Common myeloid progenitor, CD34-positive (primary cell): ENCODE results near the gene ANKRD11.

Experiments used
- CTCF ChIA-PET: fragments of 350-600 bp; sonication (Branson Sonifier 250); formaldehyde crosslinking; loops from one replicate; lab custom pipeline; 2021; ENCODE audit warnings: antibody characterized with exemption; lab: Charles Lee
- POLR2A ChIA-PET: fragments of 350-600 bp; sonication (Branson Sonifier 250); formaldehyde crosslinking; loops from one replicate; lab custom pipeline; 2021; ENCODE audit warnings: antibody characterized with exemption; lab: Charles Lee
- DNase-seq, 3 donors: peaks; one replicate each; pipeline versions ENCODE4 v3.0.0 to v3.0.0-alpha.2; 2013
- H3K27ac ChIP-seq, 2 experiments: 1 replicate in 1 of 2; 2 replicates in 1 of 2; pipeline ENCODE4 v1.7.0; 2013; ENCODE audit warnings: inconsistent platforms in 2 of 2, low read length in 2 of 2, mild to moderate bottlenecking in 2 of 2, low read depth in 1 of 2, moderate library complexity in 1 of 2; ENCODE audit not compliant: severe bottlenecking in 2 of 2, insufficient read depth in 1 of 2, poor library complexity in 1 of 2
- H3K27me3 ChIP-seq, 5 experiments: replicated peaks in 2 of 5; 1 replicate in 3 of 5; 2 replicates in 2 of 5; pipeline versions ENCODE4 v1.6.1 to v1.7.0; 2013; ENCODE audit warnings: low read length in 4 of 5, mild to moderate bottlenecking in 2 of 5, moderate library complexity in 2 of 5, inconsistent platforms in 1 of 5; ENCODE audit not compliant: insufficient read depth in 5 of 5, control insufficient read depth in 4 of 5
- H3K36me3 ChIP-seq, 4 experiments: 1 replicate in 2 of 4; 2 replicates in 2 of 4; pipeline versions ENCODE4 v1.6.1 to v1.7.0; 2013; ENCODE audit warnings: low read length in 3 of 4, control low read depth in 1 of 4, mild to moderate bottlenecking in 1 of 4; ENCODE audit not compliant: control insufficient read depth in 4 of 4, insufficient read depth in 4 of 4
- H3K4me1 ChIP-seq, 4 experiments: 1 replicate in 3 of 4; 2 replicates in 1 of 4; pipeline versions ENCODE4 v1.6.1 to v1.7.1; 2013; ENCODE audit warnings: low read length in 3 of 4, mild to moderate bottlenecking in 3 of 4, control low read depth in 1 of 4, inconsistent platforms in 1 of 4, moderate library complexity in 1 of 4; ENCODE audit not compliant: control insufficient read depth in 4 of 4, insufficient read depth in 4 of 4; ENCODE audit errors: control extremely low read depth in 1 of 4
- H3K4me3 ChIP-seq, 7 experiments: 1 replicate in 4 of 7; 2 replicates in 3 of 7; pipeline versions ENCODE4 v1.5.1 to v1.7.0; 2013; ENCODE audit warnings: mild to moderate bottlenecking in 7 of 7, low read length in 6 of 7, moderate library complexity in 6 of 7, inconsistent platforms in 2 of 7, low read depth in 2 of 7, control low read depth in 1 of 7; ENCODE audit not compliant: insufficient read depth in 4 of 7, control insufficient read depth in 1 of 7; ENCODE audit errors: extremely low read depth in 1 of 7
- H3K9me3 ChIP-seq, 5 experiments: 1 replicate in 4 of 5; 2 replicates in 1 of 5; pipeline versions ENCODE4 v1.6.1 to v1.7.1; 2013; ENCODE audit warnings: low read length in 4 of 5, mild to moderate bottlenecking in 2 of 5, inconsistent platforms in 1 of 5, low read depth in 1 of 5, moderate library complexity in 1 of 5; ENCODE audit not compliant: control insufficient read depth in 4 of 5, insufficient read depth in 2 of 5; ENCODE audit errors: control extremely low read depth in 1 of 5
- WGBS: methylation state at CpG from one replicate; pipeline ENCODE4 v1.1.5; 2013; ENCODE audit not compliant: insufficient coverage; 5-methylcytosine and 5-hydroxymethylcytosine counted together

The ANKRD11 gene

GRCh38 chr16:89377453-89377848 is 112.9 kb downstream of the ANKRD11 start:
- Histone ChIP-seq H3K36me3 (peaks cover 0 to 20% (median 3%) of the 10 kb centered on the region in 4 experiments), H3K9me3 (peaks cover 0 to 11% (median 2%) of the 10 kb centered on the region in 5 experiments), H3K27ac (no peak overlapping the region), H3K4me3 (no peak overlapping the region), H3K4me1 (peaks cover 0 to 9% (median 5%) of the 10 kb centered on the region in 4 experiments), H3K27me3 (no peaks in the 10 kb centered on the region)
- CTCF ChIA-PET: interaction anchor here (1.1 to 1.4 kb wide), 3 partner anchors 19 to 131 kb away, joined by 3 read pairs; partner anchors contain the start of gene SPG7
- no peak for DNase-seq
- 96% methylated on average over 3 of the region's 8 CpGs for WGBS
- POLR2A ChIA-PET: no interaction called here

GRCh38 chr16:89376812-89377452 is 113.4 kb downstream of the ANKRD11 start:
- H3K4me1 ChIP-seq: peaks cover 0 to 7% (median 3%) of the 10 kb centered on the region in 4 experiments
- peaks cover 0 to 24% (median 5%) of the 10 kb centered on the region in 4 experiments for H3K36me3 ChIP-seq
- CTCF ChIA-PET: interaction anchor here (1.1 to 1.4 kb wide), 3 partner anchors 19 to 132 kb away, joined by 3 read pairs; partner anchors contain the start of gene SPG7
- H3K27ac ChIP-seq: no peak overlapping the region
- DNase-seq: no peak
- WGBS: 96% methylated on average over 7 of the region's 8 CpGs
- no peak overlapping the region for H3K4me3 ChIP-seq
- H3K9me3 ChIP-seq: peaks cover 0 to 11% (median 2%) of the 10 kb centered on the region in 5 experiments
- POLR2A ChIA-PET: no interaction called here
- no peaks in the 10 kb centered on the region for H3K27me3 ChIP-seq

- no peak for DNase-seq
- Histone ChIP-seq H3K27ac (no peak overlapping the region), H3K4me3 (no peak overlapping the region), H3K9me3 (peaks cover 0 to 11% (median 2%) of the 10 kb centered on the region in 5 experiments), H3K4me1 (peaks cover 0 to under 1% (median 0%) of the 10 kb centered on the region in 4 experiments), H3K27me3 (no peaks in the 10 kb centered on the region), H3K36me3 (peaks cover 2 to 35% (median 11%) of the 10 kb centered on the region in 4 experiments)
- 100% methylated on average over 8 of the region's 10 CpGs for WGBS
- ChIA-PET CTCF (interaction anchor here (0.9 to 1.6 kb wide), 5 partner anchors 10 to 41 kb away, joined by 3 to 6 read pairs (median 4); no protein-coding TSS in a partner anchor), POLR2A (interaction anchor here (0.6 kb wide), 1 partner anchor 113 kb away, joined by 3 read pairs; no protein-coding TSS in a partner anchor)
Observed at GRCh38 chr16:89375686-89376085, 114.7 kb downstream of the ANKRD11 start.

DNA sequence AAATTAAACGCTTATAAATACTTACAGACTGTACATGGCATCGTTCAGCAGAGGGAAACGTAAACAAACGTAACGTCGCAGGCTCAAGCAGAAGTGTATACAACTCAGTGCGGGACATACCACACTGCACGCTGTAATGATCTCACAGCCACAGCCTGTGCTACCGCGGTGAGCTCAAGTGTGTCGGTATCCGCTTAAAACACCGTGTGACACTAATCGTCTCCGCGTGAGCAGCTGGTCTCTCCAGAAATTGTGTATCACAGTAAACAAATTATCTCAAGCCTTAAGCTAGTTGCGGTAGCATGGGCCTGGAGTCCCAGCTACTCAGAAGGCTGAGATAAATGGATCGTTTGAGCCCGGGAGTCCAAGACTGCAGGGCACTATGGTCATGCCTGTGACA is 115.3 kb downstream of the ANKRD11 start:
- ChIA-PET CTCF (interaction anchor here (1.1 to 1.6 kb wide), 5 partner anchors 10 to 114 kb away, joined by 3 to 6 read pairs (median 3); no protein-coding TSS in a partner anchor), POLR2A (no interaction called here)
- no peaks in the 10 kb centered on the region for H3K27me3 ChIP-seq
- 97% methylated on average over 18 of the region's 19 CpGs for WGBS
- no peak overlapping the region for H3K27ac ChIP-seq
- H3K9me3 ChIP-seq: peaks cover 0 to 11% (median 2%) of the 10 kb centered on the region in 5 experiments
- DNase-seq: peak in 1 of 3 donors; percentile 41
- H3K4me3 ChIP-seq: no peak overlapping the region
- H3K36me3 ChIP-seq: peaks cover 2 to 37% (median 12%) of the 10 kb centered on the region in 4 experiments
- H3K4me1 ChIP-seq: peaks cover 0 to 5% (median 1%) of the 10 kb centered on the region in 4 experiments

GRCh38 chr16:89374393-89374960 is 115.9 kb downstream of the ANKRD11 start:
- H3K9me3 ChIP-seq: peaks cover 0 to 11% (median 2%) of the 10 kb centered on the region in 5 experiments
- no peaks in the 10 kb centered on the region for H3K27me3 ChIP-seq
- CTCF ChIA-PET: interaction anchor here (0.7 to 1.3 kb wide), 5 partner anchors 9 to 115 kb away, joined by 3 to 5 read pairs (median 3); no protein-coding TSS in a partner anchor
- no peak overlapping the region for H3K4me3 ChIP-seq
- H3K4me1 ChIP-seq: peaks cover 0 to 5% (median 1%) of the 10 kb centered on the region in 4 experiments
- H3K36me3 ChIP-seq: peaks cover 2 to 39% (median 12%) of the 10 kb centered on the region in 4 experiments
- H3K27ac ChIP-seq: no peak overlapping the region
- DNase-seq: no peak
- POLR2A ChIA-PET: no interaction called here
- 89% methylated on average over 17 of the region's 18 CpGs for WGBS

GRCh38 chr16:89373355-89374110 is 116.8 kb downstream of the ANKRD11 start:
- no peaks in the 10 kb centered on the region for H3K27me3 ChIP-seq
- no peak overlapping the region for H3K27ac ChIP-seq

More at GRCh38 chr16:89373355-89374110, 116.8 kb downstream of the ANKRD11 start:
- CTCF ChIA-PET: interaction anchor here (1.0 to 1.9 kb wide), 5 partner anchors 10 to 38 kb away, joined by 3 to 11 read pairs (median 3); no protein-coding TSS in a partner anchor
- Histone ChIP-seq H3K9me3 (peaks cover 0 to 11% (median 2%) of the 10 kb centered on the region in 5 experiments), H3K36me3 (peaks cover 2 to 40% (median 12%) of the 10 kb centered on the region in 4 experiments), H3K4me3 (no peak overlapping the region), H3K4me1 (peaks cover 0 to 5% (median 4%) of the 10 kb centered on the region in 4 experiments)
- POLR2A ChIA-PET: no interaction called here
- 97% methylated on average over 28 of the region's 32 CpGs for WGBS
- no peak for DNase-seq
